Suprapubic skin (tissue), 4 donors: Measurements from ENCODE around the gene PRR16.

ENCODE experiments used
- EP300 ChIP-seq: sonication (generic); formaldehyde crosslinking; IDR thresholded peaks from one replicate; pipeline ENCODE4 v1.6.1; 2017; ENCODE audit warnings: antibody characterized with exemption
- POLR2A ChIP-seq, 2 donors: fragments of 450-650 bp; IDR thresholded peaks; one replicate each; pipeline ENCODE4 v1.6.1; 2017; ENCODE audit warnings: antibody characterized with exemption in 2 of 2, mild to moderate bottlenecking in 2 of 2, moderate library complexity in 2 of 2
- POLR2AphosphoS5 ChIP-seq, 3 donors: sonication (generic); formaldehyde crosslinking; IDR thresholded peaks; one replicate each; pipeline ENCODE4 v1.6.1; 2017; ENCODE audit warnings: antibody characterized with exemption in 3 of 3
- TF ChIP-seq, protein P1 (sequence below), 2 donors: fragments of 200-600 bp in 1 of 2; fragments of 450-650 bp in 1 of 2; sonication (generic) in 1 of 2; IDR thresholded peaks; one replicate each; pipeline ENCODE4 v1.5.1; 2016 to 2019; ENCODE audit warnings: antibody characterized with exemption in 2 of 2, mild to moderate bottlenecking in 1 of 2, moderate library complexity in 1 of 2

DNA sequence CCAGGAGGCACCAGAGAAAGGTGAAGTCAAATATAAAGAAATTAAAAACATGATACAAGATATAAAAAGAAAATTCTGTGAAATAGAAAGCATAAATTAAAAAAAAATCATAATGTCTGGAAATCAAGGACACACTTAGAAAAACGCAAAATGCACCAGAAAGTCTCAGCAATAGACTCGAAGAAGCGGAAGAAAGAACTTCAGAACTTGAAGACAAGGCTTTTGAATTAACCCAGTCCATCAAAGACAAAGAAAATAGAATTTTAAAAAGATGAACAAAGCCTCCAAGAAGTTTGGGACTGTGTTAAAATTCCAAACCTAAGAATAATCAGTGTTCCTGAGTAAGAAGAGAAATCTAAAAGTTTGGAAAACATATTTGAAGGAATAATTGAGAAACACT lies 168.3 kb downstream of the PRR16 start:
- TF ChIP-seq POLR2A (IDR thresholded peaks at IDR 0.05) (no peak), POLR2AphosphoS5 (IDR thresholded peaks at IDR 0.05) (no peak), EP300 (no peak)
- TF ChIP-seq, protein P1, sequence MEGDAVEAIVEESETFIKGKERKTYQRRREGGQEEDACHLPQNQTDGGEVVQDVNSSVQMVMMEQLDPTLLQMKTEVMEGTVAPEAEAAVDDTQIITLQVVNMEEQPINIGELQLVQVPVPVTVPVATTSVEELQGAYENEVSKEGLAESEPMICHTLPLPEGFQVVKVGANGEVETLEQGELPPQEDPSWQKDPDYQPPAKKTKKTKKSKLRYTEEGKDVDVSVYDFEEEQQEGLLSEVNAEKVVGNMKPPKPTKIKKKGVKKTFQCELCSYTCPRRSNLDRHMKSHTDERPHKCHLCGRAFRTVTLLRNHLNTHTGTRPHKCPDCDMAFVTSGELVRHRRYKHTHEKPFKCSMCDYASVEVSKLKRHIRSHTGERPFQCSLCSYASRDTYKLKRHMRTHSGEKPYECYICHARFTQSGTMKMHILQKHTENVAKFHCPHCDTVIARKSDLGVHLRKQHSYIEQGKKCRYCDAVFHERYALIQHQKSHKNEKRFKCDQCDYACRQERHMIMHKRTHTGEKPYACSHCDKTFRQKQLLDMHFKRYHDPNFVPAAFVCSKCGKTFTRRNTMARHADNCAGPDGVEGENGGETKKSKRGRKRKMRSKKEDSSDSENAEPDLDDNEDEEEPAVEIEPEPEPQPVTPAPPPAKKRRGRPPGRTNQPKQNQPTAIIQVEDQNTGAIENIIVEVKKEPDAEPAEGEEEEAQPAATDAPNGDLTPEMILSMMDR (IDR thresholded peaks at IDR 0.05) = no peak
